GM18861 (cell line): ENCODE data around the gene NDRG3.
A peak's percentile ranks its signal among the peaks of the same experiment; 100 is the strongest.

Experiments used
- ATAC-seq: cut with Tn5 transposase; IDR thresholded peaks from one replicate; pipeline ENCODE4 v1.9.1; 2021; ENCODE audit not compliant: unreplicated experiment

Gene NDRG3

GRCh38 chr20:36761125-36761524 is 15.2 kb upstream of the NDRG3 start:
- no peak for ATAC-seq

DNA sequence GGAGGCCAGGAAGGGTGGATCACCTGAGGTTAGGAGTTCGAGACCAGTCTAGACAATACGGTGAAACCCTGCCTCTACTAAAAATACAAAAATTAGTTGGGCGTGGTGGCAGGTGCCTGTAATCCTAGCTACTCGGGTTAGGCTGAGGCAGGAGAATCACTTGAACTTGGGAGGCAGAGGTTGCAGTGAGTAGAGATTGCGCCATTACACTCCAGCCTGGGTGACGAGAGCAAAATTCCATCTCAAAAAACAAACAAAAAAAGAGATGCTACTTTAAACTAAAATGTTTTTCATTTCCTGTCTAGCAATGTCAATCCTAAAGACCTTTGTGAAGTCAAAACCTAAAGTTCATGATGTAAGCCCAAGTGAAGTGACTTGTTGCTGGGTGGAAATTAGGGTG is 14.8 kb upstream of the NDRG3 start:
- no peak for ATAC-seq

GRCh38 chr20:36758276-36758675 is 12.4 kb upstream of the NDRG3 start:
- no peak for ATAC-seq

GRCh38 chr20:36756496-36756895 is 10.6 kb upstream of the NDRG3 start:
- ATAC-seq: no peak

- no peak for ATAC-seq
Measured at GRCh38 chr20:36754656-36755222, 8.8 kb upstream of the NDRG3 start.

GRCh38 chr20:36752582-36752981 is 6.7 kb upstream of the NDRG3 start:
- ATAC-seq: no peak

- peak; percentile 31 for ATAC-seq
Measured at GRCh38 chr20:36745234-36745926, 510 bp downstream of the NDRG3 start.

DNA sequence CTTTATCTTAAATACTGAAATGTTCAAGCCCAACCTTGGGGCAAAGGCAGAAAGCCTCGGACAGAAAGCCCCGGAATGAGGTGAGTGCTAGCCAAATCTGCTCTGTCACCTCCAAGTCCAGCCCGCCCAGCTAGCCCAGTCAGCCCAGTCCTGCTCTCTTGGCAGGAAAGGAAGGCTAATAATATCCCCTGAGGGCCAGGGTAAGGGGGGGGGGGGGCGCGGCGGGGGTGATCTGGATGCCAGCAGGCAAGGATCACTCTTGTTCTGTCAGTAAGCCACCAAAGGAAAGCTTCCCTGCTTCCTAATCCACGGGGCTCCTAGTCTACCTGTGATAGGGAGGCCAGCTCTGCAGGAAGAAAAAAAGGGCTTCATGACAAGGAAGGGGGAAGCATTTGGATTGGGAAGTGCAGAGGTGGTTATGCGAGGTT is 1.1 kb downstream of the NDRG3 start:
- ATAC-seq: no peak

DNA sequence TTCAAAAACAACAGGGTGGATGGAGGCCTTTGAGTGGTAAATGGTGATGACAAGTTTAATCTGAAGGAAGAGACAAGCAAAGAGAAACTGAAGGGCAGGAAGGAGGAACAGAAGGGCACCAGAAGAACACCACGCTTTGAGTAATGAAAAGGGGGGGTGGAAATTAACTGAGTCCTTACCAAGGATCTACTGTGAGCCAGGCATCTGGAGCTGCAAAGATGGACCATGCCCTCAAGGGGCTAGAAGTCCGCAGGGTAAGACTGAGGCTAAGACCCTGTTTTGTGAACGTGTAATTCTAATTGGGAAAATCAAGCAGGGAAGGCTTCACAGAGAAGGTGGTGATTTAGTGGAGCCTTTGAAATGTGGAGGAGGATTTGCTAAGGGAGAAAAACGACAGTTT is 1.6 kb downstream of the NDRG3 start:
- no peak for ATAC-seq

- ATAC-seq: no peak
Measured at GRCh38 chr20:36742558-36742957, 3.3 kb downstream of the NDRG3 start.

- no peak for ATAC-seq
Measured at GRCh38 chr20:36741072-36741471, 4.8 kb downstream of the NDRG3 start.

DNA sequence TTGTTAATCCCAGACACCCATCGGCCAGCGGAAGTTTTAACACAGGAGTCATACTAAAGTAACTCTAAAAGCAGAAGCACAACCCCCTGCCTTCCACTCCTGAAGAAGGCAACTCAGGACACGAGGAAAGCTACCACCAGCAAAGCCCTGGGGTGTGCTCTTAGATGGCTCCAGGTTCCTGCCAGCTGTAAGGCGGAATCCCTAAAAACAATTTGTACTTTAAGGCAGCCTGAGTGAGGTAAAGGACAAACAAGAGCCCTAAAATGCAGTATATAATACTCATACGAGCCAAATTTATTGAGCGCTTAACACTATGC is 8.7 kb downstream of the NDRG3 start:
- no peak for ATAC-seq

GRCh38 chr20:36736451-36737182 is 9.3 kb downstream of the NDRG3 start:
- ATAC-seq: no peak

DNA sequence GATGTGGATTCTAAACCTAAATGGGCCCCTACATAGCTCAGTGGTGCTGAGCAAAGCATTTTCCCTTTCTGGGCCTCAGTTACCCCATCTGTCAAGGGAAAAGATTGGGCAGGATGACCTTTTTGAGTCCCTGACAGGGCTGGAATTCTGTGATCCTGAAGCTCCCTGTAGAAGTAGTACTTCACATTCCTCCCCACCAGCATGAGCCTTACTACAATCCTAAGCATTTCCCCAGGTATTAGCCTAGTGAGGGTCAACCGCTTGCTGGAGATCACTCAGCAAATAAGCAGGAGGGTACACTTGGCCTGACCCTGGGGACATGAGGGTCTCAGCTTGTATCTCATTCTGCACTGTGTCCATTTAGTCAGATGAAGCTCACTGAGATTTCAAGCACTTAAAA is 13.4 kb downstream of the NDRG3 start:
- ATAC-seq: no peak

GRCh38 chr20:36728986-36729385 is 16.9 kb downstream of the NDRG3 start:
- no peak for ATAC-seq

DNA sequence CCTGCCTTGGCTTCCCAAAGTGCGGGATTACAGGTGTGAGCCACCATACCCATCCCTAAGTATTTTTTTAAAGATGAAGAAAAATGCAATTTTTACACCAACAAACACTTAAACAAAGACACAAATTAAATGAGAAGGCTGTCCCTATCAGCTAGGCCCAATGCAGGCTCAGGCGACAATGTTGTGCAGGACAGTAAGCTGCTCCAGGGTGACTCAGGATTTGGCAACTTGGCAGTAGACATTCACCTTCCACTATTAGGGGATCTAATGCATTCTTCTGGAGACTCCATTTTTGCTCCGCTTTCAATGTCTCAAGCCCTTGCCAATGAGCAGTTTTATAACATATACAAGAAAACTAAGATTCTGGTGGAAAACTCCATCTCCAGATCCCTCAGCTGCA is 19.7 kb downstream of the NDRG3 start:
- ATAC-seq: no peak

GRCh38 chr20:36720510-36720909 is 25.4 kb downstream of the NDRG3 start:
- no peak for ATAC-seq

GRCh38 chr20:36717657-36718056 is 28.2 kb downstream of the NDRG3 start:
- no peak for ATAC-seq

- no peak for ATAC-seq
Measured at GRCh38 chr20:36717021-36717420, 28.9 kb downstream of the NDRG3 start.

DNA sequence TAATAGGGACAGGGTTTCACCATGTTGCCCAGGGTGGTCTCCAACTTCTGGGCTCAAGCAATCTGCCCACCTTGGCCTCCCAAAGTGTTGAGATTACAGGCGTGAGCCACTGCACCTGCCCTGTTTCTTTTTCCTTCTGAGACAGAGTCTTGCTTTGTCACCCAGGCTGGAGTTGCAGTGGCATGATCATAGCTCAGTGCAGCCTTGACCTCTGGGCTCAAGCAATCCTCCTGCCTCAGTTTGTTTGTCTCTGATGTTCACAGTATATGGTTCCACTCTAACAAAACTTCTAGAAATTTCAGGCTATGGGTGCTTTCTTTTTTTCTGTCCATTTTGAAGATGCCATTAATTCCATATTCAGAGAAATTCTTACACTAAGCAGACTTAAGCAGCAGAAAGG is 33.1 kb downstream of the NDRG3 start:
- ATAC-seq: no peak

DNA sequence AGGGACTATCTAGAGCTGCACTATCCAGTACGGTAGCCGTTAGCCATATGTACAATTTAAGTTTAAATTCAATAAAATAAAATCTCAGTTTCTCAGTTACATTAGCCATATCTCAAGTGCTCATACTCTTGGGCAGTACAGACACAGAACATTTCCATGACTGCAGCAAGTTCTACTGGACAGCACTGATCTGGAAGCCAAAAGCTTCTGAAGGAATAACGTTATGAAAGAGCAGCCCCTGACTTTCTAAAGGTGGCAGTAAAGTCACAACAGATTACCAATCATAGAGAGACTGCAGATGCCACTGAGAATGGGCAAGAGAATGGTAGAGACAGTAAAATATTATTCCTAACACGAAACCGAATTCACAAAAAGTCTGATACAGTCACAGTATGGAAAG is 36.8 kb downstream of the NDRG3 start:
- no peak for ATAC-seq

- ATAC-seq: no peak
Measured at GRCh38 chr20:36703530-36703929, 42.4 kb downstream of the NDRG3 start.

DNA sequence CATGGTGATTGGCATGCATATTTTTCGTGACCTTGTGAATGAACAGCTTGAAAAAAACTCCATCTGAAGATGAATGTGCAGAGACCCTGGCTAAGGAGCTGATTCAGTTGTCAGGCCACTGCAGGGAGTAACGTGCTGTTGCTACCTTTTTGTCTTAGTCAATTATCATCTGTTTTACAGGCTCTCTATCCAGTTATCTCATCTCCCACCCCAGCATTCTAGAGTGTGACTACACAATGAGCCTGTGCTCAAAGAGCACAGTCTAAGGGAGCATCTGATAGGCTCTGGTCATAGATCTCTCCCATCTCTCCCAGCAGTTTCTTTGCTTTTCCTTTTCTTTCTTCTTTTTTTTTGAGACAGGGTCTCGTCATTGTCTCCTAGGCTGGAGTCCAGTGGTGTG is 45.5 kb downstream of the NDRG3 start:
- no peak for ATAC-seq
